A549 (cell line): ENCODE results near the gene PBX3.

ENCODE experiments used
- SREBF2 ChIP-seq: fragments of 450-650 bp; IDR thresholded peaks from 2 replicates; pipeline ENCODE4 v1.6.1; 2014; ENCODE audit warnings: mild to moderate bottlenecking, moderate library complexity
- TF ChIP-seq, protein P1 (sequence below): fragments of >200 bp; sonication (Bioruptor Twin); formaldehyde crosslinking; IDR thresholded peaks from 3 replicates; pipeline ENCODE4 v1.5.1; 2016

DNA sequence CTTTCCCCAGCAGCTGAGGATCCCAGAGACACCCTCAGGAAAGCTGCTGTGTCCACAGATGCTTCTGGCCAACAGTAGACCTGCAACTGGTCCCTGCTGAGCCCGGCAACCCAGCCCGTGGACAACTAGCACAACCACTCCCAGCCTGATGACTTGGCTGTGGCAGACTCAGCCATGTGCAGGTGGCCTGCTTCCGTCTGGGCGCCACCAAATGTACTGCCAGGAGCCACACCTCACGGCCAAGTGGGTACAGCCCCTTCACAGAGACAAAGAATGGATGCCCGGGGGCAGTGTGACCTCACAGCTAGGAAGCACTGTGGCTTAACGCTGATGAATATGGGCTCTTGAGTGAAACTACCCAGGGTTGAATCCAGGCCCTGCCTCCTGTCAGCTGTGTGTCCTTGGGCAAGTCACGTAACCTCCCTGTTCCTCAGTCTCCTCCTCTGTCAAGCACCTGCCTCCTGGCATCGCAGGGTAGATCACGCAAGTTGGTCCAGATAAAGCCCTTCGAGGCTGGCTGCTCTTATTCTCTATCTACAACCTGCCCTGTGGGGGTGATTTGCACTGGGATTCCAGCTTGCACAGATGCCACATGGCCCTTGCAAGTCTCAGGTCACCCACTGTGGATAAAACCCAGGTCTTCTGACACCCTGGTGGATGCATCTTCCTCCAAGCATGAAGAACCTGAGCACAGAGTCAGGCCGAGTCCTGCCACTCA lies 225.0 kb downstream of the PBX3 start:
- no peak for TF ChIP-seq SREBF2
- TF ChIP-seq, protein P1, sequence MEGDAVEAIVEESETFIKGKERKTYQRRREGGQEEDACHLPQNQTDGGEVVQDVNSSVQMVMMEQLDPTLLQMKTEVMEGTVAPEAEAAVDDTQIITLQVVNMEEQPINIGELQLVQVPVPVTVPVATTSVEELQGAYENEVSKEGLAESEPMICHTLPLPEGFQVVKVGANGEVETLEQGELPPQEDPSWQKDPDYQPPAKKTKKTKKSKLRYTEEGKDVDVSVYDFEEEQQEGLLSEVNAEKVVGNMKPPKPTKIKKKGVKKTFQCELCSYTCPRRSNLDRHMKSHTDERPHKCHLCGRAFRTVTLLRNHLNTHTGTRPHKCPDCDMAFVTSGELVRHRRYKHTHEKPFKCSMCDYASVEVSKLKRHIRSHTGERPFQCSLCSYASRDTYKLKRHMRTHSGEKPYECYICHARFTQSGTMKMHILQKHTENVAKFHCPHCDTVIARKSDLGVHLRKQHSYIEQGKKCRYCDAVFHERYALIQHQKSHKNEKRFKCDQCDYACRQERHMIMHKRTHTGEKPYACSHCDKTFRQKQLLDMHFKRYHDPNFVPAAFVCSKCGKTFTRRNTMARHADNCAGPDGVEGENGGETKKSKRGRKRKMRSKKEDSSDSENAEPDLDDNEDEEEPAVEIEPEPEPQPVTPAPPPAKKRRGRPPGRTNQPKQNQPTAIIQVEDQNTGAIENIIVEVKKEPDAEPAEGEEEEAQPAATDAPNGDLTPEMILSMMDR = no peak
